ENCODE measurements around the gene RPS27.

Gene RPS27

GRCh38 chr1:153990468-153991150 is at the start of gene RPS27:
RPS27 (plus strand) TSS chr1:153990762; CDS start chr1:153990797, 35 bp downstream.
- DNase-seq (ENCODE audit: low spot score) = peak; percentile 99

GRCh38 chr1:153941826-153942725 is 48.5 kb upstream of the RPS27 start:
- no peak for DNase-seq (ENCODE audit: low spot score)

- no peak for DNase-seq (ENCODE audit: low spot score)
Measured at GRCh38 chr1:153942766-153943549, 47.6 kb upstream of the RPS27 start.

GRCh38 chr1:153944005-153944826 is 46.3 kb upstream of the RPS27 start:
- DNase-seq (ENCODE audit: low spot score) = no peak

- no peak for DNase-seq (ENCODE audit: low spot score)
Measured at GRCh38 chr1:153944827-153945117, 45.8 kb upstream of the RPS27 start.

GRCh38 chr1:153945131-153945794 is 45.3 kb upstream of the RPS27 start:
- peak; percentile 62 for DNase-seq (ENCODE audit: low spot score)

- peak; percentile 90 for DNase-seq (ENCODE audit: low spot score)
Measured at GRCh38 chr1:153945795-153946621, 44.6 kb upstream of the RPS27 start.

GRCh38 chr1:153946622-153947241 is 43.8 kb upstream of the RPS27 start, which contains the start of gene DENND4B:
DENND4B (minus strand) TSS chr1:153946718; CDS start chr1:153944374, 2,344 bp downstream.
- DNase-seq (ENCODE audit: low spot score) = peak; percentile 85

- no peak for DNase-seq (ENCODE audit: low spot score)
Measured at GRCh38 chr1:153951183-153951582, 39.4 kb upstream of the RPS27 start.

GRCh38 chr1:153951801-153952200 is 38.8 kb upstream of the RPS27 start:
- no peak for DNase-seq (ENCODE audit: low spot score)

GRCh38 chr1:153953859-153954365 is 36.6 kb upstream of the RPS27 start:
- no peak for DNase-seq (ENCODE audit: low spot score)

- DNase-seq (ENCODE audit: low spot score) = no peak
Measured at GRCh38 chr1:153954826-153955225, 35.7 kb upstream of the RPS27 start.

- no peak for DNase-seq (ENCODE audit: low spot score)
Measured at GRCh38 chr1:153956997-153957715, 33.4 kb upstream of the RPS27 start.

- DNase-seq (ENCODE audit: low spot score) = no peak
Measured at GRCh38 chr1:153957744-153958110, 32.8 kb upstream of the RPS27 start.

GRCh38 chr1:153958111-153958960 is 32.2 kb upstream of the RPS27 start, which contains the start of gene CRTC2:
CRTC2 (minus strand) TSS chr1:153958612; CDS start chr1:153958497, 115 bp downstream.
- DNase-seq (ENCODE audit: low spot score) = peak; percentile 99

- no peak for DNase-seq (ENCODE audit: low spot score)
Measured at GRCh38 chr1:153958961-153959260, 31.7 kb upstream of the RPS27 start.

GRCh38 chr1:153959454-153959853 is 31.1 kb upstream of the RPS27 start:
- DNase-seq (ENCODE audit: low spot score) = no peak

- no peak for DNase-seq (ENCODE audit: low spot score)
Measured at GRCh38 chr1:153960206-153960605, 30.4 kb upstream of the RPS27 start.

Data from Ammon's horn (tissue), 1 donor.